Naive thymus-derived CD4-positive, alpha-beta T cell (primary cell): ENCODE results near the gene TRIP6. TPM values are rescaled to one million over a fixed set of nuclear protein-coding genes. Genes with fewer than 3 reads are reported as not detected.
A peak's percentile ranks its signal among the peaks of the same experiment; 100 is the strongest.

Experiments used
- ATAC-seq: fragments of 150-1000 bp; cut with Tn5 transposase; 2 replicates; pipeline ENCODE4 v1.10.0; 2021; ENCODE audit warnings: mild to moderate bottlenecking, moderate library complexity
- CTCF ChIA-PET: fragments of 350-600 bp; sonication (Branson Sonifier 250); formaldehyde crosslinking; loops from one replicate; lab custom pipeline; 2021; ENCODE audit warnings: antibody characterized with exemption; lab: Charles Lee
- POLR2A ChIA-PET: fragments of 350-600 bp; sonication (Branson Sonifier 250); formaldehyde crosslinking; loops from one replicate; lab custom pipeline; 2021; ENCODE audit warnings: antibody characterized with exemption, inconsistent platforms; lab: Charles Lee
- DNase-seq, 9 donors: peaks; one replicate each; pipeline versions ENCODE4 v3.0.0 to v3.0.0-alpha.2; 2020 to 2022; ENCODE audit warnings: mixed read lengths in 1 of 9
- H3K27ac ChIP-seq: one replicate; pipeline ENCODE4 v1.7.0; 2013; ENCODE audit warnings: mild to moderate bottlenecking, low read depth, low read length, moderate library complexity
- H3K27me3 ChIP-seq, 2 donors: one replicate each; pipeline ENCODE4 v1.7.0; 2013; ENCODE audit warnings: low read length in 2 of 2, mild to moderate bottlenecking in 2 of 2, moderate library complexity in 2 of 2; ENCODE audit not compliant: control insufficient read depth in 2 of 2, insufficient read depth in 2 of 2
- H3K36me3 ChIP-seq, 3 experiments: 1 replicate in 2 of 3; 2 replicates in 1 of 3; pipeline ENCODE4 v1.7.0; 2013; ENCODE audit warnings: low read length in 3 of 3, mild to moderate bottlenecking in 3 of 3, moderate library complexity in 1 of 3; ENCODE audit not compliant: insufficient read depth in 3 of 3, control insufficient read depth in 2 of 3
- H3K4me1 ChIP-seq, 2 donors: one replicate each; pipeline ENCODE4 v1.7.0; 2013; ENCODE audit warnings: low read length in 2 of 2, mild to moderate bottlenecking in 2 of 2, moderate library complexity in 1 of 2; ENCODE audit not compliant: control insufficient read depth in 2 of 2, insufficient read depth in 2 of 2
- H3K4me3 ChIP-seq: 2 replicates; pipeline ENCODE4 v1.7.0; 2013; ENCODE audit warnings: mild to moderate bottlenecking, low read length
- H3K9me3 ChIP-seq, 3 experiments: 1 replicate in 2 of 3; 2 replicates in 1 of 3; pipeline ENCODE4 v1.7.0; 2013; ENCODE audit warnings: low read length in 3 of 3; ENCODE audit not compliant: control insufficient read depth in 2 of 3
- H3K27ac Mint-ChIP-seq, 9 donors: one replicate each; pipeline ENCODE4 v1.8.0; 2020 to 2022; ENCODE audit warnings: mixed read lengths in 9 of 9, mild to moderate bottlenecking in 8 of 9, moderate library complexity in 5 of 9, inconsistent platforms in 2 of 9
- H3K27me3 Mint-ChIP-seq, 5 donors: one replicate each; pipeline ENCODE4 v1.8.0; 2021 to 2022; ENCODE audit warnings: mixed read lengths in 5 of 5, mild to moderate bottlenecking in 1 of 5
- H3K36me3 Mint-ChIP-seq, 5 donors: one replicate each; pipeline ENCODE4 v1.8.0; 2020 to 2022; ENCODE audit warnings: mixed read lengths in 5 of 5, mild to moderate bottlenecking in 3 of 5, inconsistent platforms in 1 of 5
- H3K4me1 Mint-ChIP-seq, 7 donors: one replicate each; pipeline ENCODE4 v1.8.0; 2020 to 2022; ENCODE audit warnings: mixed read lengths in 7 of 7, mild to moderate bottlenecking in 3 of 7, inconsistent platforms in 1 of 7
- H3K4me3 Mint-ChIP-seq, 10 donors: one replicate each; pipeline ENCODE4 v1.8.0; 2020 to 2022; ENCODE audit warnings: mild to moderate bottlenecking in 10 of 10, mixed read lengths in 10 of 10, moderate library complexity in 6 of 10, inconsistent platforms in 2 of 10
- H3K9me3 Mint-ChIP-seq, 11 donors: one replicate each; pipeline ENCODE4 v1.8.0; 2020 to 2022; ENCODE audit warnings: mixed read lengths in 11 of 11, mild to moderate bottlenecking in 4 of 11, inconsistent platforms in 1 of 11, moderate library complexity in 1 of 11
- intact Hi-C, 2 donors: fragments of 100-400 bp; cut with micrococcal nuclease; formaldehyde crosslinking; loops; one replicate each; pipeline ENCODE4 v1.15.1; 2023
- polyA plus RNA-seq, 2 donors: library from polyadenylated mRNA; unstranded; fragments of 300-500 nt; fragmentation: Illumina TruSeq; gene quantifications; one replicate each; pipeline ENCODE4 v1.2.3, GENCODE V29; 2021
- total RNA-seq, 6 experiments: library from RNA in 5 of 6; stranded (reverse) in 5 of 6; gene quantifications; 1 replicate in 5 of 6; 2 replicates in 1 of 6; pipeline ENCODE4 v1.2.3 and lab custom pipeline; 2021 to 2026

Gene TRIP6
- total and polyA plus RNA-seq, 7 experiments from 2014 or later, result 3.4 to 28.1 (median 10.1) TPM

GRCh38 chr7:100888291-100888987 lies 21.3 kb downstream of the TRIP6 start:
- Histone ChIP-seq H3K27ac (peak overlapping the region; percentile 88), H3K9me3 (no peaks in the 10 kb centered on the region), H3K36me3 (peaks cover 10 to 40% (median 22%) of the 10 kb centered on the region in 3 experiments), H3K4me1 (peaks cover 31 to 48% of the 10 kb centered on the region in 2 donors), H3K27me3 (no peaks in the 10 kb centered on the region), H3K4me3 (peak overlapping the region; percentile 73)
- DNase-seq (no peak), ATAC-seq (no peak)
- peak overlapping the region; percentile 83 to 90 (median 88) for H3K4me3 Mint-ChIP-seq
- H3K27me3 Mint-ChIP-seq, result peaks cover 16 to 29% (median 17%) of the 10 kb centered on the region in 5 donors
- CTCF ChIA-PET, result interaction anchor here (1.7 kb wide), 1 partner anchor 13 kb away, joined by 6 read pairs; the partner anchor contains the start of gene SRRT
- H3K9me3 Mint-ChIP-seq, result peaks cover 0 to 4% (median 0%) of the 10 kb centered on the region in 11 donors
- intact Hi-C loops, result loop anchor here (2.0 to 5.0 kb wide), 6 partner anchors 36 to 460 kb away; partner anchors contain the start of genes FIS1 (in 1 of the 2), MEPCE (in 1 of the 2), MOSPD3 (in 1 of the 2) and SLC12A9 (in 1 of the 2)
- H3K4me1 Mint-ChIP-seq, result peaks cover 32 to 48% (median 41%) of the 10 kb centered on the region in 7 donors
- H3K27ac Mint-ChIP-seq, result peak overlapping the region; percentile 90 to 98 (median 95)
- POLR2A ChIA-PET, result interaction anchor here (0.7 to 7.3 kb wide), 8 partner anchors 12 to 460 kb away, joined by 3 to 161 read pairs (median 4); partner anchors contain the start of genes FBXO24, LRCH4, SLC12A9 and SRRT
- peaks cover 22 to 48% (median 34%) of the 10 kb centered on the region in 5 donors for H3K36me3 Mint-ChIP-seq

GRCh38 chr7:100888988-100889750 lies 22.0 kb downstream of the TRIP6 start, which contains the start of gene UFSP1:
TSS of gene UFSP1 (minus strand) at chr7:100889715. CDS start at chr7:100889271, 444 bp downstream.
- ChIA-PET CTCF (interaction anchor here (0.7 to 1.2 kb wide), 6 partner anchors 11 to 401 kb away, joined by 3 to 8 read pairs (median 3); partner anchors contain the start of gene TRIM56), POLR2A (interaction anchor here (0.5 to 7.3 kb wide), 14 partner anchors 8 to 1985 kb away, joined by 3 to 161 read pairs (median 4); partner anchors contain the start of genes MEPCE, POP7, PPP1R35 and SLC12A9)
- no peaks in the 10 kb centered on the region for H3K9me3 ChIP-seq
- H3K36me3 ChIP-seq, result peaks cover 8 to 33% (median 22%) of the 10 kb centered on the region in 3 experiments
- Mint-ChIP-seq H3K27ac (peak within 1 kb of the TSS; percentile 90 to 98 (median 95)), H3K4me3 (peak within 1 kb of the TSS; percentile 83 to 90 (median 88)), H3K4me1 (peaks cover 32 to 48% (median 41%) of the 10 kb centered on the region in 7 donors), H3K27me3 (peaks cover 16 to 36% (median 20%) of the 10 kb centered on the region in 5 donors), H3K36me3 (peaks cover 22 to 40% (median 34%) of the 10 kb centered on the region in 5 donors), H3K9me3 (peaks cover 0 to 4% (median 0%) of the 10 kb centered on the region in 11 donors)
- peak within 1 kb of the TSS; percentile 88 for H3K27ac ChIP-seq
- no peaks in the 10 kb centered on the region for H3K27me3 ChIP-seq
- no peak for ATAC-seq
- DNase-seq, result no peak
- H3K4me1 ChIP-seq, result peaks cover 31 to 47% of the 10 kb centered on the region in 2 donors
- intact Hi-C loops, result loop anchor here (1.0 to 5.0 kb wide), 10 partner anchors 14 to 460 kb away; partner anchors contain the start of genes SLC12A9 (in 2 of the 2), SRRT (in 2 of the 2), FIS1 (in 1 of the 2) and MEPCE (in 1 of the 2)
- H3K4me3 ChIP-seq, result peak within 1 kb of the TSS; percentile 80

GRCh38 chr7:100890653-100891567 lies 23.7 kb downstream of the TRIP6 start:
- no peak for DNase-seq
- intact Hi-C loops, result loop anchor here in 1 of 2 donors (5.0 kb wide), 2 partner anchors 76 to 126 kb away; partner anchors contain the start of gene MUC12
- CTCF ChIA-PET, result interaction anchor here (0.6 to 1.2 kb wide), 2 partner anchors 40 to 194 kb away, joined by 3 read pairs; partner anchors contain the start of gene TRIM56
- ATAC-seq, result no peak
- H3K4me3 ChIP-seq, result peak overlapping the region; percentile 80
- H3K4me1 ChIP-seq, result peaks cover 31 to 39% of the 10 kb centered on the region in 2 donors
- H3K27me3 Mint-ChIP-seq, result peaks cover 17 to 42% (median 24%) of the 10 kb centered on the region in 5 donors
- no peaks in the 10 kb centered on the region for H3K9me3 ChIP-seq
- peaks cover 0 to 4% (median 0%) of the 10 kb centered on the region in 11 donors for H3K9me3 Mint-ChIP-seq
- peak overlapping the region; percentile 80 to 90 (median 88) for H3K4me3 Mint-ChIP-seq
- H3K4me1 Mint-ChIP-seq, result peaks cover 32 to 43% (median 38%) of the 10 kb centered on the region in 7 donors
- POLR2A ChIA-PET, result interaction anchor here (1.2 to 7.3 kb wide), 4 partner anchors 14 to 194 kb away, joined by 4 to 161 read pairs (median 11); partner anchors contain the start of genes SLC12A9, SRRT and TRIM56
- peak overlapping the region in 5 of 9 donors; percentile 30 to 95 (median 62) for H3K27ac Mint-ChIP-seq
- H3K36me3 ChIP-seq, result peaks cover 0 to 16% (median 14%) of the 10 kb centered on the region in 3 experiments
- no peak overlapping the region for H3K27ac ChIP-seq
- peaks cover 14 to 24% (median 20%) of the 10 kb centered on the region in 5 donors for H3K36me3 Mint-ChIP-seq
- H3K27me3 ChIP-seq, result peaks cover under 1% of the 10 kb centered on the region in 2 donors

GRCh38 chr7:100891568-100892247 lies 24.5 kb downstream of the TRIP6 start:
- ChIA-PET CTCF (interaction anchor here (0.6 kb wide), 1 partner anchor 41 kb away, joined by 3 read pairs; no protein-coding TSS in a partner anchor), POLR2A (interaction anchor here (1.2 kb wide), 1 partner anchor 16 kb away, joined by 4 read pairs; no protein-coding TSS in a partner anchor)
- Histone ChIP-seq H3K27ac (no peak overlapping the region), H3K9me3 (no peaks in the 10 kb centered on the region), H3K27me3 (peaks cover 7 to 8% of the 10 kb centered on the region in 2 donors), H3K4me1 (peaks cover 37 to 38% of the 10 kb centered on the region in 2 donors), H3K4me3 (no peak overlapping the region), H3K36me3 (peaks cover 0 to 8% (median 6%) of the 10 kb centered on the region in 3 experiments)
- intact Hi-C loops, result loop anchor here in 1 of 2 donors (5.0 kb wide), 2 partner anchors 76 to 126 kb away; partner anchors contain the start of gene MUC12
- peaks cover 0 to 4% (median 0%) of the 10 kb centered on the region in 11 donors for H3K9me3 Mint-ChIP-seq
- H3K36me3 Mint-ChIP-seq, result peaks cover 6 to 18% (median 12%) of the 10 kb centered on the region in 5 donors
- H3K27me3 Mint-ChIP-seq, result peaks cover 22 to 48% (median 30%) of the 10 kb centered on the region in 5 donors
- H3K4me3 Mint-ChIP-seq, result peak overlapping the region; percentile 49 to 89 (median 76)
- peaks cover 32 to 44% (median 39%) of the 10 kb centered on the region in 7 donors for H3K4me1 Mint-ChIP-seq
- peak overlapping the region in 3 of 9 donors; percentile 30 to 62 (median 58) for H3K27ac Mint-ChIP-seq
- no peak for ATAC-seq
- DNase-seq, result no peak
